ENCODE results near the gene PCSK5.

- TF ChIP-seq EZH2 (IDR thresholded peaks at IDR 0.05; ENCODE audit: borderline replicate concordance): no peak
- no peak for TF ChIP-seq CTCF (IDR thresholded peaks at IDR 0.05; ENCODE audit: poor library complexity)
- TF ChIP-seq EZH2phosphoT487 (IDR thresholded peaks at IDR 0.05; ENCODE audit: low read depth, severe bottlenecking, unreplicated experiment): no peak
Measured at GRCh38 chr9:76180541-76180940, 290.1 kb downstream of the PCSK5 start.
